CD14-positive monocyte (primary cell): ENCODE measurements around the gene MTMR3. TPM values are rescaled to one million over a fixed set of nuclear protein-coding genes. Genes with fewer than 3 reads are reported as not detected.

Experiments
- DNase-seq, 3 donors: peaks; one replicate each; pipeline ENCODE4 v3.0.0-alpha.2; 2011 to 2022
- H2AFZ ChIP-seq: 2 replicates; pipeline ENCODE4 v1.6.0; 2012; ENCODE audit warnings: mild to moderate bottlenecking, low read depth, low read length, inconsistent platforms; ENCODE audit not compliant: insufficient read depth, poor library complexity, severe bottlenecking
- H3K27ac ChIP-seq, 2 donors: 1 replicate in 1 of 2; 2 replicates in 1 of 2; pipeline ENCODE4 v1.5.1; 2012 to 2013; ENCODE audit warnings: low read length in 2 of 2, control low read depth in 1 of 2, inconsistent platforms in 1 of 2, low read depth in 1 of 2, mild to moderate bottlenecking in 1 of 2
- H3K27me3 ChIP-seq, 2 donors: one replicate each; pipeline versions ENCODE4 v1.6.0 to v1.6.1; 2011 to 2013; ENCODE audit warnings: low read length in 2 of 2; ENCODE audit not compliant: control insufficient read depth in 2 of 2, insufficient read depth in 2 of 2
- H3K36me3 ChIP-seq, 2 donors: replicated peaks in 1 of 2; 1 replicate in 1 of 2; 2 replicates in 1 of 2; pipeline versions ENCODE4 v1.5.1 to v1.6.1; 2012 to 2013; ENCODE audit warnings: low read length in 2 of 2, control low read depth in 1 of 2, inconsistent platforms in 1 of 2, mild to moderate bottlenecking in 1 of 2; ENCODE audit not compliant: insufficient read depth in 2 of 2, control insufficient read depth in 1 of 2
- H3K4me1 ChIP-seq, 2 donors: 1 replicate in 1 of 2; 2 replicates in 1 of 2; pipeline versions ENCODE4 v1.5.1 to v1.6.1; 2012 to 2013; ENCODE audit warnings: low read length in 2 of 2, control low read depth in 1 of 2, inconsistent platforms in 1 of 2, mild to moderate bottlenecking in 1 of 2, moderate library complexity in 1 of 2; ENCODE audit not compliant: insufficient read depth in 2 of 2, control insufficient read depth in 1 of 2
- H3K4me2 ChIP-seq: replicated peaks from 2 replicates; pipeline ENCODE3; 2012; ENCODE audit warnings: low read length, moderate library complexity, mild to moderate bottlenecking; ENCODE audit not compliant: poor library complexity, severe bottlenecking; ENCODE audit errors: extremely low read depth
- H3K4me3 ChIP-seq, 3 experiments: fragments of 200-600 bp in 1 of 3; sonication (generic) in 1 of 3; replicated peaks in 1 of 3; 1 replicate in 2 of 3; 2 replicates in 1 of 3; pipeline ENCODE4 v1.5.1; 2011 to 2013; ENCODE audit warnings: low read length in 3 of 3, mild to moderate bottlenecking in 3 of 3, control low read depth in 2 of 3, low read depth in 2 of 3, inconsistent platforms in 1 of 3, moderate library complexity in 1 of 3
- H3K79me2 ChIP-seq: 2 replicates; pipeline ENCODE4 v1.6.0; 2012; ENCODE audit warnings: mild to moderate bottlenecking, control low read depth, inconsistent platforms, low read length, moderate library complexity; ENCODE audit not compliant: insufficient read depth
- H3K9ac ChIP-seq: 2 replicates; pipeline ENCODE4 v1.6.0; 2017; ENCODE audit warnings: low read length, mild to moderate bottlenecking; ENCODE audit not compliant: insufficient read depth, poor library complexity, severe bottlenecking
- H3K9me3 ChIP-seq, 2 donors: replicated peaks in 1 of 2; 1 replicate in 1 of 2; 2 replicates in 1 of 2; pipeline versions ENCODE4 v1.5.1 to v1.6.1; 2012 to 2013; ENCODE audit warnings: low read length in 2 of 2, control low read depth in 1 of 2; ENCODE audit not compliant: control insufficient read depth in 1 of 2, insufficient read depth in 1 of 2
- H4K20me1 ChIP-seq: 2 replicates; pipeline ENCODE4 v1.6.0; 2012; ENCODE audit warnings: mild to moderate bottlenecking, low read length, control low read depth, moderate library complexity; ENCODE audit not compliant: insufficient read depth
- H3K27ac Mint-ChIP-seq, 7 donors: one replicate each; pipeline ENCODE4 v1.8.0; 2020; ENCODE audit warnings: mild to moderate bottlenecking in 7 of 7, mixed read lengths in 7 of 7, moderate library complexity in 6 of 7, inconsistent platforms in 2 of 7
- H3K27me3 Mint-ChIP-seq, 3 donors: one replicate each; pipeline ENCODE4 v1.8.0; 2021 to 2022; ENCODE audit warnings: low read depth in 3 of 3, mild to moderate bottlenecking in 3 of 3, mixed read lengths in 3 of 3, moderate library complexity in 3 of 3, inconsistent platforms in 1 of 3
- H3K36me3 Mint-ChIP-seq, 2 donors: one replicate each; pipeline ENCODE4 v1.8.0; 2020; ENCODE audit warnings: mixed read lengths in 2 of 2, inconsistent platforms in 1 of 2, mild to moderate bottlenecking in 1 of 2
- H3K4me1 Mint-ChIP-seq: one replicate; pipeline ENCODE4 v1.8.0; 2020; ENCODE audit warnings: mild to moderate bottlenecking, mixed read lengths
- H3K4me3 Mint-ChIP-seq, 2 donors: one replicate each; pipeline ENCODE4 v1.8.0; 2020; ENCODE audit warnings: mild to moderate bottlenecking in 2 of 2, mixed read lengths in 2 of 2, moderate library complexity in 1 of 2
- H3K9me3 Mint-ChIP-seq, 7 donors: one replicate each; pipeline ENCODE4 v1.8.0; 2020 to 2022; ENCODE audit warnings: mixed read lengths in 7 of 7, mild to moderate bottlenecking in 6 of 7, moderate library complexity in 6 of 7, inconsistent platforms in 2 of 7
- CTCF ChIP-seq: fragments of 200-600 bp; IDR thresholded peaks from one replicate; pipeline ENCODE4 v1.8.0; 2022; ENCODE audit warnings: antibody characterized with exemption, mild to moderate bottlenecking
- WGBS: methylation state at CpG from one replicate; pipeline ENCODE4 v1.1.5; 2013; ENCODE audit warnings: missing lambda C conversion rate; ENCODE audit not compliant: insufficient coverage; 5-methylcytosine and 5-hydroxymethylcytosine counted together
- intact Hi-C, 2 donors: fragments of 100-400 bp; cut with micrococcal nuclease; formaldehyde crosslinking; loops; one replicate each; pipeline versions ENCODE4 v1.15.0 to v1.15.1; 2023
- polyA plus RNA-seq, 3 donors: library from polyadenylated mRNA; depleted of rRNA in 1 of 3; unstranded in 2 of 3; stranded (reverse) in 1 of 3; fragments of 300-500 nt in 2 of 3; fragments of >200 nt in 1 of 3; fragmentation: Illumina TruSeq in 2 of 3; gene quantifications; 1 replicate in 2 of 3; 2 replicates in 1 of 3; pipeline ENCODE4 v1.2.3, GENCODE V29; 2012 to 2021

Gene MTMR3
- polyA plus RNA-seq, 3 donors = 23.4 to 86.1 (median 30.2) TPM

- H4K20me1 ChIP-seq = no peaks in the 10 kb centered on the region
- Mint-ChIP-seq H3K4me3 (no peak overlapping the region), H3K36me3 (no peaks in the 10 kb centered on the region), H3K27me3 (peaks cover 0 to 4% (median 3%) of the 10 kb centered on the region in 3 donors), H3K4me1 (peaks cover 34% of the 10 kb centered on the region), H3K27ac (peak overlapping the region in 2 of 7 donors; percentile 56 to 75), H3K9me3 (peaks cover 0 to 2% (median 0%) of the 10 kb centered on the region in 7 donors)
- WGBS = 100% methylated on average over 2 of the region's 3 CpGs
- intact Hi-C loops = no loop called here
- no peak overlapping the region for H2AFZ ChIP-seq
- H3K4me2 ChIP-seq = no peak overlapping the region
- no peak overlapping the region for H3K27ac ChIP-seq
- no peaks in the 10 kb centered on the region for H3K79me2 ChIP-seq
- peaks cover 27 to 31% of the 10 kb centered on the region in 2 donors for H3K4me1 ChIP-seq
- no peak overlapping the region for H3K9ac ChIP-seq
- TF ChIP-seq CTCF = no peak
- H3K36me3 ChIP-seq = no peaks in the 10 kb centered on the region
- H3K27me3 ChIP-seq = no peaks in the 10 kb centered on the region
- no peak for DNase-seq
- no peak overlapping the region for H3K4me3 ChIP-seq
- H3K9me3 ChIP-seq = no peaks in the 10 kb centered on the region
These were observed 12.4 kb upstream of the MTMR3 start for GRCh38 chr22:29870574-29870973.

- H3K27ac ChIP-seq = no peak overlapping the region
- no peak overlapping the region for H3K4me3 Mint-ChIP-seq
- intact Hi-C loops = no loop called here
- H3K9ac ChIP-seq = no peak overlapping the region
- H3K9me3 Mint-ChIP-seq = peaks cover 0 to 2% (median 0%) of the 10 kb centered on the region in 7 donors
- H3K36me3 Mint-ChIP-seq = no peaks in the 10 kb centered on the region
- no peak overlapping the region for H3K4me3 ChIP-seq
- H3K27me3 Mint-ChIP-seq = peaks cover 0 to 4% (median 3%) of the 10 kb centered on the region in 3 donors
- H3K9me3 ChIP-seq = no peaks in the 10 kb centered on the region
- H3K27me3 ChIP-seq = no peaks in the 10 kb centered on the region
- no peaks in the 10 kb centered on the region for H3K36me3 ChIP-seq
- H3K79me2 ChIP-seq = no peaks in the 10 kb centered on the region
- H3K4me1 Mint-ChIP-seq = peaks cover 34% of the 10 kb centered on the region
- no peaks in the 10 kb centered on the region for H4K20me1 ChIP-seq
- no peak overlapping the region for H3K4me2 ChIP-seq
- no peak overlapping the region for H2AFZ ChIP-seq
- no peak for DNase-seq
- H3K4me1 ChIP-seq = peaks cover 27 to 31% of the 10 kb centered on the region in 2 donors
- 8% methylated on average over 2 of the region's 5 CpGs for WGBS
- TF ChIP-seq CTCF = no peak
- peak overlapping the region in 1 of 7 donors; percentile 52 for H3K27ac Mint-ChIP-seq
These were observed 11.3 kb upstream of the MTMR3 start for GRCh38 chr22:29871684-29872083.
